Measurements from ENCODE around the gene GGN. TPM values are rescaled to one million over a fixed set of nuclear protein-coding genes. Genes with fewer than 3 reads are reported as not detected.

GGN gene
- polyA plus RNA-seq, 1 of the 3 experiments (the other 2 are of a cell fraction), result 0.48 TPM

DNA sequence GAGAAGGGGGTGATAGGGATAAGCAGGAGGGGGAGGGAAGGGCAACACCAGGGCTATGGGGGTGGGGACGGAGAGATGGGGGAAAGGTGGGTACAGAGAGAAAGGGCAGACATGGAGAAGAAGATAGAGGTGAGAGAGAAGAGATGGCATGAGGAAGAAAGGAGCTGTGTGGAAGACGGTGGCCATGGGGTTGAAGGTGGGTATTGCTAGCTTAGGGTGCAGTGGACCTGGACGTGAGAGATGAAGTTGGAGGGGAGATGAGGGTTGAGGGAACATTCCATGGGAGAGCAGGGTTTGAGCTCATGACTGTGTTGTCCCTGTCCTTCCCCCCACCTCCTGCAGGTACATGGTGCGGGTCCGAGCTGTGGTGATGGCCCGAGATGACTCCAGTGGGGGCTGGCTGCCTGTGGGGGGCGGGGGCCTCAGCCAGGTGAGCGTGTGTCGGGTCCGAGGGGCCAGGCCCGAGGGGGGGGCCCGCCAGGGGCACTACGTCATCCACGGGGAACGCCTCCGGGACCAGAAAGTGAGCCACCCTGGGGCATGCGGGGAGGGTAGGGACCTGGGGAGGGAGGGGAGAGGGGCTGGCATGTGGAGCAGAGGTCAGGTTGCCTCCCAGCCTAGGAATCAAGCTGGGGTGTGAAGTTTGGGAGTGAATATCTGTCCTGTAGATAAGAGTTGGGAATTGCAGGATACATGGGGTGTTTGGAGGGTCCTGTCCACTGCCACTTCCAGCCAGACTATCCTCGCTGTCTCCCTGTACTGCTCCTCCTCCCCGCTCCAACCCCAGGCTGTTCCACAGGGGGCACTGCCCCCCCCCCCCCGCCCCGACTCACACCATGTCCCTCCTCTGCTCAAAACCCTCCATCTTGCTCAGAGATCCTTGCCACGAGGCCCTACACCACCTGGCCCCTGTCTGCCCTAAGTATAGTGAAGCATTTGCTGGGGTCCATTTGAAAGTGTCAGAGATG, 2.4 kb upstream of the GGN start:
- peak overlapping the region; percentile 84 to 99 for H3K4me3 ChIP-seq (ENCODE audit: low read depth in 2 of 2, low read length in 1 of 2)
- no peaks in the 10 kb centered on the region for H3K27me3 ChIP-seq (ENCODE audit: insufficient read depth)
- TF ChIP-seq, protein P1, sequence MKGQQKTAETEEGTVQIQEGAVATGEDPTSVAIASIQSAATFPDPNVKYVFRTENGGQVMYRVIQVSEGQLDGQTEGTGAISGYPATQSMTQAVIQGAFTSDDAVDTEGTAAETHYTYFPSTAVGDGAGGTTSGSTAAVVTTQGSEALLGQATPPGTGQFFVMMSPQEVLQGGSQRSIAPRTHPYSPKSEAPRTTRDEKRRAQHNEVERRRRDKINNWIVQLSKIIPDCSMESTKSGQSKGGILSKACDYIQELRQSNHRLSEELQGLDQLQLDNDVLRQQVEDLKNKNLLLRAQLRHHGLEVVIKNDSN (IDR thresholded peaks at IDR 0.05; ENCODE audit: borderline replicate concordance, low read depth), result no peak
- TF ChIP-seq GATA2 (CRISPR knock-in tag; IDR thresholded peaks at IDR 0.05) (no peak), JUND (IDR thresholded peaks at IDR 0.05) (no peak), GABPA (IDR thresholded peaks at IDR 0.05; ENCODE audit: low read depth) (no peak), RCOR1 (IDR thresholded peaks at IDR 0.05; ENCODE audit: low read length) (no peak), MXI1 (IDR thresholded peaks at IDR 0.05; ENCODE audit: low read depth, low read length) (no peak), NFIC (IDR thresholded peaks at IDR 0.05; ENCODE audit: borderline replicate concordance) (no peak), MEF2A (IDR thresholded peaks at IDR 0.05; ENCODE audit: borderline replicate concordance, low read depth) (no peak), FOSL2 (IDR thresholded peaks at IDR 0.05; ENCODE audit: borderline replicate concordance, low read depth) (no peak)
- peak; percentile 36 for DNase-seq
- H4K20me1 ChIP-seq (ENCODE audit: insufficient read depth), result no peaks in the 10 kb centered on the region
- no peak overlapping the region for H2AFZ ChIP-seq (ENCODE audit: low read depth)
- no peaks in the 10 kb centered on the region for H3K9me2 ChIP-seq
- H3K27ac ChIP-seq (ENCODE audit: low read depth in 2 of 2, low read length in 1 of 2), result peak overlapping the region; percentile 12 to 95; a peak in 3 of 4 replicates
- no peaks in the 10 kb centered on the region for H3K9me3 ChIP-seq
- CTCF ChIA-PET, result interaction anchor here (0.9 to 4.1 kb wide), 5 partner anchors 13 to 492 kb away, joined by 3 to 34 read pairs (median 4); partner anchors contain the start of gene FAM98C
- H3K36me3 ChIP-seq (replicated peaks in 1 of 2; ENCODE audit: control insufficient read depth in 1 of 2, insufficient read depth in 2 of 2, low read length in 1 of 2), result peaks cover 22 to 28% of the 10 kb centered on the region in 2 experiments
- peaks cover 9 to 13% of the 10 kb centered on the region in 2 experiments; a peak in 2 of 4 replicates for H3K4me1 ChIP-seq (ENCODE audit: control insufficient read depth in 1 of 2, insufficient read depth in 2 of 2, low read depth in 1 of 2, low read length in 1 of 2)
- peak overlapping the region; percentile 95 for H3K9ac ChIP-seq
- POLR2A ChIA-PET, result interaction anchor here (1.3 to 4.1 kb wide), 2 partner anchors 11 to 16 kb away, joined by 6 to 30 read pairs; partner anchors contain the start of genes FAM98C and PSMD8
- WGBS (ENCODE audit: low lambda C conversion rate), result 93% methylated on average over 13 of the region's 22 CpGs
- peaks cover 19% of the 10 kb centered on the region for H3F3A ChIP-seq (replicated peaks; ENCODE audit: insufficient read depth)
- H3K79me2 ChIP-seq (ENCODE audit: insufficient read depth), result peaks cover 32% of the 10 kb centered on the region
- peak overlapping the region; percentile 98 for H3K4me2 ChIP-seq

DNA sequence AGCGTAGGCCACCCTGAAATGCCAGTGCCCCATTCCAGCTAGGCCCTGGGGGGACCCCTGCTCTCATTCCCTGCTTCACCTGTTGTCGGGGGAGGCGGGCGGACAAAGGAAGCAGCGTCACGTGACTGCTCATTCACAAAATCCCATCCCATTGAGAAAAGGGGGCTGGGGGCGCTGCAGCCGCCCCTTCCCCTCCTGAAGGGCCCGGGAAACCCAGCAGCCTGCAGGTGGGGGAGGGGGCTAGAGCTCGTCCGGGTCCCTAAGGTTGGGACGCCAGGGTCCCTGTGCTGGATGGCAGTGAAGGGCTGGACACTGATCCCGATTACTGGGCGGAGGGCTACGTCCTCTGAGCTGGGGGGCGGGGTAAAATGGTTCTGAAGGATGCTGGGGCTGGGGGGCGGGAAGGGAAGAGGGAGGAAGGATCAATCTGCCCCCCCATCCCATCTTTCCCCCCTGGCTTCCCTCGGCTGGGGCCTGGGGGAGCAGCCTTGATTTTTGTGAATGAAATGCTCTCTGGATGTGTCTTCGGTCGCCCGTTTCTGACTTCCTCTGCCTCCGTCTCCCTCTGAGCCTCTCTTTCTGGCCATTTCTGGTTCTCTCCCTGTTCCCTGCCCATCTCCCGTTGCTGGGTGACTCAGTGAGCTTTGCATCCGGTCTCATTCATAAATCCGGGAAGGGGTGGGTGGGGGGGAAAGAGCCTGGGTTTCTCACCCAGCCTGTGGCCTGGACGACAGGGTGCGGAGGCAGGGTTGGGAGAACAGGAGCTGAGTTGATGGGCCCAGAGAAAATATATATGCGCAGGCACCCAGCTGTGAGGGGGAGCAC, 1.5 kb upstream of the GGN start:
- ChIA-PET POLR2A (interaction anchor here (1.3 to 4.1 kb wide), 4 partner anchors 12 to 29 kb away, joined by 6 to 30 read pairs (median 18); partner anchors contain the start of genes FAM98C and PSMD8), CTCF (interaction anchor here (0.9 to 4.1 kb wide), 8 partner anchors 14 to 491 kb away, joined by 3 to 34 read pairs (median 4); partner anchors contain the start of genes CATSPERG, FAM98C and PSMD8)
- peaks cover 22 to 23% of the 10 kb centered on the region in 2 experiments for H3K36me3 ChIP-seq (replicated peaks in 1 of 2; ENCODE audit: control insufficient read depth in 1 of 2, insufficient read depth in 2 of 2, low read length in 1 of 2)
- no peaks in the 10 kb centered on the region for H3K27me3 ChIP-seq (ENCODE audit: insufficient read depth)
- H3K9ac ChIP-seq, result peak overlapping the region; percentile 95
- peaks cover 32% of the 10 kb centered on the region for H3K79me2 ChIP-seq (ENCODE audit: insufficient read depth)
- WGBS (ENCODE audit: low lambda C conversion rate), result 12% methylated on average over 23 of the region's 28 CpGs
- peak overlapping the region; percentile 70; the same call in 1 of the 2 replicates for H2AFZ ChIP-seq (ENCODE audit: low read depth)
- no peaks in the 10 kb centered on the region for H3K9me2 ChIP-seq
- H3K4me3 ChIP-seq (ENCODE audit: low read depth in 2 of 2, low read length in 1 of 2), result peak overlapping the region; percentile 84 to 99
- no peaks in the 10 kb centered on the region for H3K9me3 ChIP-seq
- H3K27ac ChIP-seq (ENCODE audit: low read depth in 2 of 2, low read length in 1 of 2), result peak overlapping the region; percentile 88 to 95
- 0 out of 2 replicates have a peak, but pooled peaks cover 3% of the 10 kb centered on the region for H4K20me1 ChIP-seq (ENCODE audit: insufficient read depth)
- H3K4me2 ChIP-seq, result peak overlapping the region; percentile 98
- peaks cover 9 to 13% of the 10 kb centered on the region in 2 experiments; a peak in 2 of 4 replicates for H3K4me1 ChIP-seq (ENCODE audit: control insufficient read depth in 1 of 2, insufficient read depth in 2 of 2, low read depth in 1 of 2, low read length in 1 of 2)
- DNase-seq, result peak; percentile 80
- H3F3A ChIP-seq (replicated peaks; ENCODE audit: insufficient read depth), result peaks cover 19% of the 10 kb centered on the region
- TF ChIP-seq, protein P2, sequence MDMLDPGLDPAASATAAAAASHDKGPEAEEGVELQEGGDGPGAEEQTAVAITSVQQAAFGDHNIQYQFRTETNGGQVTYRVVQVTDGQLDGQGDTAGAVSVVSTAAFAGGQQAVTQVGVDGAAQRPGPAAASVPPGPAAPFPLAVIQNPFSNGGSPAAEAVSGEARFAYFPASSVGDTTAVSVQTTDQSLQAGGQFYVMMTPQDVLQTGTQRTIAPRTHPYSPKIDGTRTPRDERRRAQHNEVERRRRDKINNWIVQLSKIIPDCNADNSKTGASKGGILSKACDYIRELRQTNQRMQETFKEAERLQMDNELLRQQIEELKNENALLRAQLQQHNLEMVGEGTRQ (IDR thresholded peaks at IDR 0.05; ENCODE audit: borderline replicate concordance, low read depth, low read length), result no peak; the same call in 1 of the 2 replicates
- TF ChIP-seq, protein P1 (IDR thresholded peaks at IDR 0.05; ENCODE audit: borderline replicate concordance, low read depth), result peak; percentile 90
- peak; percentile 33; the same call in 1 of the 2 replicates for TF ChIP-seq FOSL2 (IDR thresholded peaks at IDR 0.05; ENCODE audit: borderline replicate concordance, low read depth)
- TF ChIP-seq MXI1 (IDR thresholded peaks at IDR 0.05; ENCODE audit: low read depth, low read length), result peak; percentile 38; the same call in 1 of the 2 replicates
- no peak for TF ChIP-seq MEF2A (IDR thresholded peaks at IDR 0.05; ENCODE audit: borderline replicate concordance, low read depth)
- TF ChIP-seq RFX5 (IDR thresholded peaks at IDR 0.05; ENCODE audit: low read length), result no peak
- 0 out of 2 replicates have a peak, but pooled peaks have one; percentile 24 for TF ChIP-seq YY1 (IDR thresholded peaks at IDR 0.05; ENCODE audit: low read depth)
- no peak for TF ChIP-seq RAD21 (IDR thresholded peaks at IDR 0.05; ENCODE audit: low read length)
- no peak for TF ChIP-seq NRF1 (IDR thresholded peaks at IDR 0.05; ENCODE audit: low read depth, low read length)
- TF ChIP-seq, protein P3, sequence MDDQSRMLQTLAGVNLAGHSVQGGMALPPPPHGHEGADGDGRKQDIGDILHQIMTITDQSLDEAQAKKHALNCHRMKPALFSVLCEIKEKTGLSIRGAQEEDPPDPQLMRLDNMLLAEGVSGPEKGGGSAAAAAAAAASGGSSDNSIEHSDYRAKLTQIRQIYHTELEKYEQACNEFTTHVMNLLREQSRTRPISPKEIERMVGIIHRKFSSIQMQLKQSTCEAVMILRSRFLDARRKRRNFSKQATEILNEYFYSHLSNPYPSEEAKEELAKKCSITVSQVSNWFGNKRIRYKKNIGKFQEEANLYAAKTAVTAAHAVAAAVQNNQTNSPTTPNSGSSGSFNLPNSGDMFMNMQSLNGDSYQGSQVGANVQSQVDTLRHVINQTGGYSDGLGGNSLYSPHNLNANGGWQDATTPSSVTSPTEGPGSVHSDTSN (IDR thresholded peaks at IDR 0.05), result peak; percentile 20; the same call in 1 of the 2 replicates
- no peak for TF ChIP-seq NFIC (IDR thresholded peaks at IDR 0.05; ENCODE audit: borderline replicate concordance)
- no peak for TF ChIP-seq GATA2 (CRISPR knock-in tag; IDR thresholded peaks at IDR 0.05)
- TF ChIP-seq EZH2phosphoT487 (IDR thresholded peaks at IDR 0.05; ENCODE audit: borderline replicate concordance, low read depth), result no peak
- TF ChIP-seq POLR2AphosphoS5 (IDR thresholded peaks at IDR 0.05; ENCODE audit: low read depth, low read length), result peak; percentile 85; the same call in 1 of the 2 replicates
- TF ChIP-seq TEAD4 (IDR thresholded peaks at IDR 0.05; ENCODE audit: borderline replicate concordance, insufficient read depth), result no peak

Measured in SK-N-SH (cell line).